Measurements from ENCODE around the gene TMC1. TPM values are rescaled to one million over a fixed set of nuclear protein-coding genes. Genes with fewer than 3 reads are reported as not detected.

The TMC1 gene
- total and polyA plus RNA-seq, 10 of the 15 experiments (the other 5 are each of a cell fraction or from before 2014, with no cell fraction given): 0.06 to 0.94 (median 0.40) TPM; not detected in 1

DNA sequence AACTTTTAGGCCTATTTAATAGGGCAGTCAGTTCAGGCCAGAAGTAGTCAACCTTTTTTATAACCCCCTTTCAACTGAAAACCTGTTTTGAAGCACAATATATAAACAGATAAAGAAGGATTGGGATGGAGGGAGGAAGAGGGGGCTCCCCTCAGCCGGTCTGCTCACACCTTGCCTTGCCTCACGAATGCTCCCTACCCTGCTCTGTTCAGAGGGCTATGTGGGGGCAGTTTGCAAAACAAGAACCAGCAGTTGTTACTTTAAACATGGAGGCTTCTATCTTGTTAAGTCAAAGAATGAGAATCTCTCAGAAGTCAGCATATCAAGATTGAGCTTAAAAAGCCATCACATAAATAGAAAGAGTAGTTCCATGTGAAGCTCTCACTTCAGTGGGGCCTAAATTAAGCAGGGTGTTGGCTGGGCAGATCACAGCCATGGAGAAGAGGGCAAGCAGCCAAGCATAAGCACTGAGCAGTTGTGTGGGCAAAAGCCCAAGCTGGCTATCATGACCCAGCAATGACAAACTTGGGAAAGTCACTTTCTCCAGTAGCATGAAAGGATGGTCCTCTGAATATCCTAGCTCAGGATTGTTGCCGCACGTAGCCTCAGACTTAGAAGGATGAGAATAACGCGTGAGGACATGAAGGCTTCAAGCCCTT is 360.8 kb downstream of the TMC1 start:
- BruUV-seq (replicated peaks): no TSS peak
- SMC1A ChIA-PET (ENCODE audit: uncharacterized antibody, unreplicated experiment): no interaction called here
- Histone ChIP-seq H3K9me3 (replicated peaks; ENCODE audit: control insufficient read depth, insufficient read depth, low read length) (no peaks in the 10 kb centered on the region), H3K4me2 (ENCODE audit: control insufficient read depth, insufficient read depth) (no peak overlapping the region), H2AFZ (ENCODE audit: control insufficient read depth, low read depth, low read length) (no peak overlapping the region), H3K27ac (ENCODE audit: control insufficient read depth, insufficient read depth) (no peak overlapping the region), H3K27me3 (replicated peaks in 1 of 2; ENCODE audit: control insufficient read depth in 2 of 2, insufficient read depth in 2 of 2, low read length in 1 of 2) (no peaks in the 10 kb centered on the region), H3K79me2 (ENCODE audit: control insufficient read depth, insufficient read depth, low read length) (no peaks in the 10 kb centered on the region), H3K4me1 (ENCODE audit: control insufficient read depth, insufficient read depth, low read length) (no peaks in the 10 kb centered on the region), H3K9ac (ENCODE audit: control insufficient read depth, insufficient read depth, low read length) (no peak overlapping the region), H3K36me3 (ENCODE audit: control insufficient read depth in 2 of 2, insufficient read depth in 2 of 2, low read length in 1 of 2) (no peaks in the 10 kb centered on the region), H4K20me1 (ENCODE audit: control insufficient read depth, insufficient read depth) (no peaks in the 10 kb centered on the region), H3K4me3 (no peak overlapping the region)
- in situ Hi-C loops (cut with MboI): no loop called here
- FAIRE-seq (no peak), DNase-seq (ENCODE audit: low read depth, low spot score) (no peak), ATAC-seq (no peak)
- CTCF ChIA-PET: interaction anchor here (1.3 to 1.6 kb wide), 2 partner anchors 11 kb away, joined by 3 to 4 read pairs; no protein-coding TSS in a partner anchor
- POLR2A ChIA-PET: no interaction called here
- RAD21 ChIA-PET (ENCODE audit: unreplicated experiment): no interaction called here
- TF ChIP-seq, protein P1, sequence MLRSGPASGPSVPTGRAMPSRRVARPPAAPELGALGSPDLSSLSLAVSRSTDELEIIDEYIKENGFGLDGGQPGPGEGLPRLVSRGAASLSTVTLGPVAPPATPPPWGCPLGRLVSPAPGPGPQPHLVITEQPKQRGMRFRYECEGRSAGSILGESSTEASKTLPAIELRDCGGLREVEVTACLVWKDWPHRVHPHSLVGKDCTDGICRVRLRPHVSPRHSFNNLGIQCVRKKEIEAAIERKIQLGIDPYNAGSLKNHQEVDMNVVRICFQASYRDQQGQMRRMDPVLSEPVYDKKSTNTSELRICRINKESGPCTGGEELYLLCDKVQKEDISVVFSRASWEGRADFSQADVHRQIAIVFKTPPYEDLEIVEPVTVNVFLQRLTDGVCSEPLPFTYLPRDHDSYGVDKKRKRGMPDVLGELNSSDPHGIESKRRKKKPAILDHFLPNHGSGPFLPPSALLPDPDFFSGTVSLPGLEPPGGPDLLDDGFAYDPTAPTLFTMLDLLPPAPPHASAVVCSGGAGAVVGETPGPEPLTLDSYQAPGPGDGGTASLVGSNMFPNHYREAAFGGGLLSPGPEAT (IDR thresholded peaks at IDR 0.05; ENCODE audit: low read depth): no peak
- TF ChIP-seq RAD21 (IDR thresholded peaks at IDR 0.05; ENCODE audit: insufficient read depth, low read depth, low read length): no peak
- TF ChIP-seq RUNX3 (IDR thresholded peaks at IDR 0.05; ENCODE audit: low read length): no peak
- TF ChIP-seq POLR2AphosphoS5 (IDR thresholded peaks at IDR 0.05; ENCODE audit: low read length): no peak
- TF ChIP-seq RCOR1 (conservative IDR thresholded peaks at IDR 0.05; ENCODE audit: low read depth, low read length): no peak
- no peak for TF ChIP-seq DPF2 (IDR thresholded peaks at IDR 0.05)
- no peak for TF ChIP-seq SMC3 (IDR thresholded peaks at IDR 0.05; ENCODE audit: borderline replicate concordance, low read length)
- no peak for TF ChIP-seq TAF1 (IDR thresholded peaks at IDR 0.05; ENCODE audit: borderline replicate concordance, low read depth, low read length)
- TF ChIP-seq TARDBP (IDR thresholded peaks at IDR 0.05; ENCODE audit: borderline replicate concordance): no peak
- no peak for TF ChIP-seq ASH2L (IDR thresholded peaks at IDR 0.05; ENCODE audit: borderline replicate concordance, low read depth)
- no peak for TF ChIP-seq CBX3 (IDR thresholded peaks at IDR 0.05; ENCODE audit: borderline replicate concordance, low read depth)
- no peak for TF ChIP-seq ZBED1 (IDR thresholded peaks at IDR 0.05; ENCODE audit: borderline replicate concordance)
- TF ChIP-seq HDAC2 (IDR thresholded peaks at IDR 0.05): no peak
- TF ChIP-seq PAX5 (IDR thresholded peaks at IDR 0.05; ENCODE audit: borderline replicate concordance, low read depth, low read length): no peak
- TF ChIP-seq YBX1 (IDR thresholded peaks at IDR 0.05): no peak
- no peak for TF ChIP-seq RELA (IDR thresholded peaks at IDR 0.05; ENCODE audit: borderline replicate concordance, partially characterized antibody)
- TF ChIP-seq, protein P2, sequence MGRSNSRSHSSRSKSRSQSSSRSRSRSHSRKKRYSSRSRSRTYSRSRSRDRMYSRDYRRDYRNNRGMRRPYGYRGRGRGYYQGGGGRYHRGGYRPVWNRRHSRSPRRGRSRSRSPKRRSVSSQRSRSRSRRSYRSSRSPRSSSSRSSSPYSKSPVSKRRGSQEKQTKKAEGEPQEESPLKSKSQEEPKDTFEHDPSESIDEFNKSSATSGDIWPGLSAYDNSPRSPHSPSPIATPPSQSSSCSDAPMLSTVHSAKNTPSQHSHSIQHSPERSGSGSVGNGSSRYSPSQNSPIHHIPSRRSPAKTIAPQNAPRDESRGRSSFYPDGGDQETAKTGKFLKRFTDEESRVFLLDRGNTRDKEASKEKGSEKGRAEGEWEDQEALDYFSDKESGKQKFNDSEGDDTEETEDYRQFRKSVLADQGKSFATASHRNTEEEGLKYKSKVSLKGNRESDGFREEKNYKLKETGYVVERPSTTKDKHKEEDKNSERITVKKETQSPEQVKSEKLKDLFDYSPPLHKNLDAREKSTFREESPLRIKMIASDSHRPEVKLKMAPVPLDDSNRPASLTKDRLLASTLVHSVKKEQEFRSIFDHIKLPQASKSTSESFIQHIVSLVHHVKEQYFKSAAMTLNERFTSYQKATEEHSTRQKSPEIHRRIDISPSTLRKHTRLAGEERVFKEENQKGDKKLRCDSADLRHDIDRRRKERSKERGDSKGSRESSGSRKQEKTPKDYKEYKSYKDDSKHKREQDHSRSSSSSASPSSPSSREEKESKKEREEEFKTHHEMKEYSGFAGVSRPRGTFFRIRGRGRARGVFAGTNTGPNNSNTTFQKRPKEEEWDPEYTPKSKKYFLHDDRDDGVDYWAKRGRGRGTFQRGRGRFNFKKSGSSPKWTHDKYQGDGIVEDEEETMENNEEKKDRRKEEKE (IDR thresholded peaks at IDR 0.05): no peak
- TF ChIP-seq STAT3 (IDR thresholded peaks at IDR 0.05; ENCODE audit: low read depth, low read length): no peak
- no peak for TF ChIP-seq MXI1 (IDR thresholded peaks at IDR 0.05; ENCODE audit: low read depth, low read length)
- TF ChIP-seq SRF (IDR thresholded peaks at IDR 0.05; ENCODE audit: low read depth in 2 of 2, low read length in 2 of 2): no peak
- 52% methylated on average over 6 of the region's 6 CpGs for WGBS (ENCODE audit: insufficient coverage, insufficient replicate concordance, low lambda C conversion rate, missing lambda C conversion rate)
- intact Hi-C loops (cut with micrococcal nuclease; ENCODE audit: unreplicated experiment): no loop called here

Data from GM12878 (cell line).